ENCODE results near the gene IL27RA. TPM values are rescaled to one million over a fixed set of nuclear protein-coding genes. Genes with fewer than 3 reads are reported as not detected.
A peak's percentile ranks its signal among the peaks of the same experiment; 100 is the strongest.
"Not testable (repeated sequence)": the region's sequence is repeated elsewhere in the genome, so short reads cannot be mapped to it uniquely, and the experiment has no call there.

Gene IL27RA
- total RNA-seq, 1 donor from 2014 or later: 0.96 TPM

GRCh38 chr19:14027856-14028450 is 3.6 kb upstream of the IL27RA start, which contains the start of gene RLN3:
Gene RLN3 (plus strand): TSS chr19:14028148. CDS start chr19:14028205, 57 bp downstream.
- DNase-seq (ENCODE audit: low spot score): no peak

GRCh38 chr19:14028901-14029300 is 2.7 kb upstream of the IL27RA start:
- DNase-seq (ENCODE audit: low spot score): no peak

- DNase-seq (ENCODE audit: low spot score): no peak
These were observed 404 bp upstream of the IL27RA start for GRCh38 chr19:14030997-14031718.

GRCh38 chr19:14033946-14034345 is 2.4 kb downstream of the IL27RA start:
- no peak for DNase-seq (ENCODE audit: low spot score)

- not testable (repeated sequence) for DNase-seq (ENCODE audit: low spot score)
These were observed 3.6 kb downstream of the IL27RA start for GRCh38 chr19:14035159-14035558.

GRCh38 chr19:14035706-14036105 is 4.1 kb downstream of the IL27RA start:
- DNase-seq (ENCODE audit: low spot score): no peak

- DNase-seq (ENCODE audit: low spot score): no peak
These were observed 7.6 kb downstream of the IL27RA start for GRCh38 chr19:14039181-14039580.

- DNase-seq (ENCODE audit: low spot score): peak; percentile 59
These were observed 11.4 kb downstream of the IL27RA start for GRCh38 chr19:14042659-14043608.

GRCh38 chr19:14047866-14048265 is 16.3 kb downstream of the IL27RA start:
- DNase-seq (ENCODE audit: low spot score): not testable (repeated sequence)

- no peak for DNase-seq (ENCODE audit: low spot score)
These were observed 17.0 kb downstream of the IL27RA start for GRCh38 chr19:14048443-14049153.

GRCh38 chr19:14050512-14050911 is 18.9 kb downstream of the IL27RA start:
- no peak for DNase-seq (ENCODE audit: low spot score)

GRCh38 chr19:14050961-14051360 is 19.4 kb downstream of the IL27RA start:
- DNase-seq (ENCODE audit: low spot score): not testable (repeated sequence)

GRCh38 chr19:14051980-14052379 is 20.4 kb downstream of the IL27RA start:
- DNase-seq (ENCODE audit: low spot score): no peak

GRCh38 chr19:14052470-14052869 is 20.9 kb downstream of the IL27RA start:
- no peak for DNase-seq (ENCODE audit: low spot score)

- no peak for DNase-seq (ENCODE audit: low spot score)
These were observed 21.5 kb downstream of the IL27RA start for GRCh38 chr19:14053032-14053431.

GRCh38 chr19:14053500-14053899 is 21.9 kb downstream of the IL27RA start:
- no peak for DNase-seq (ENCODE audit: low spot score)

GRCh38 chr19:14054099-14054498 is 22.5 kb downstream of the IL27RA start:
- DNase-seq (ENCODE audit: low spot score): no peak

GRCh38 chr19:14054721-14055120 is 23.2 kb downstream of the IL27RA start:
- DNase-seq (ENCODE audit: low spot score): no peak

- no peak for DNase-seq (ENCODE audit: low spot score)
These were observed 23.8 kb downstream of the IL27RA start for GRCh38 chr19:14055396-14055795.

- no peak for DNase-seq (ENCODE audit: low spot score)
These were observed 24.6 kb downstream of the IL27RA start for GRCh38 chr19:14056069-14056666.

- DNase-seq (ENCODE audit: low spot score): no peak
These were observed 25.3 kb downstream of the IL27RA start for GRCh38 chr19:14056741-14057356.

Data from umbilical cord (tissue), 2 donors.